Stimulated activated CD4-positive, alpha-beta T cell treated with anti-CD3 and anti-CD28 coated beads, Interleukin-12 subunit alpha, Interleukin-12 subunit beta, amount 100 ng/mL, for 4 hours (primary cell): ENCODE data around the gene TBC1D30.
A peak's percentile ranks its signal among the peaks of the same experiment; 100 is the strongest.
"Not testable (repeated sequence)": the region's sequence is repeated elsewhere in the genome, so short reads cannot be mapped to it uniquely, and the experiment has no call there.

Experiments
- DNase-seq: peaks from one replicate; pipeline ENCODE4 v3.0.0-alpha.2; 2020

TBC1D30 gene

DNA sequence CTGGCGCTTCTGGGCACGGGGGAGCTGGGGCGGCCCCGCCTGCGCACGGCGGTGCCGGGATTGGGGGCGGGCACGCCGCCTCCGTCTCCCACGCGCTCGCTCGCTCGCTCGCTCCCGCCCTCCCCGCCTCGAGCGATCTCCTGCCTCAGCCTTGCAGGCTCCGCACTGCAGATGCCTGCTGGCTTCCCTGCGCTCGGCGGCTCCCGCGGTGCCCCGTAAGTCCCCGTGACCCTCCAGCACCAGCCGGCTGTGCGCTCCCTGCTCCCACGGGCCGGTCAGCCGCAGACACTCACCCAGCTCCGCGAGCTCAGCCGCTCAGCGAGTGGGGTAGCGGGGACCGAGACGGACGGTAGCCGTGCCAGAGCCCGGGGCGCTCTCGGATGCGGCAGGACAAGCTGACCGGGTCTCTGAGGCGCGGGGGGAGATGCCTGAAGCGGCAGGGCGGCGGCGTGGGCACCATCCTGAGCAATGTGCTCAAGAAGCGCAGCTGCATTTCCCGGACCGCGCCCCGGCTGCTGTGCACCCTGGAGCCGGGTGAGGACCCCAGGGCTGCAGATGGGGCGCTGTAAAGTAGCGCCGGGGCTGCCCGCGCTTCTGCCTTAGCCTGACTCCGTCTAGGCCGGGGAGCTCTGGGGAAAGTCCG lies at the start of gene TBC1D30:
TSS of gene TBC1D30 (plus strand) at position 148 of the 643 bp plus-strand sequence. CDS start at position 381, 233 bp downstream.
- peak; percentile 25 for DNase-seq

DNA sequence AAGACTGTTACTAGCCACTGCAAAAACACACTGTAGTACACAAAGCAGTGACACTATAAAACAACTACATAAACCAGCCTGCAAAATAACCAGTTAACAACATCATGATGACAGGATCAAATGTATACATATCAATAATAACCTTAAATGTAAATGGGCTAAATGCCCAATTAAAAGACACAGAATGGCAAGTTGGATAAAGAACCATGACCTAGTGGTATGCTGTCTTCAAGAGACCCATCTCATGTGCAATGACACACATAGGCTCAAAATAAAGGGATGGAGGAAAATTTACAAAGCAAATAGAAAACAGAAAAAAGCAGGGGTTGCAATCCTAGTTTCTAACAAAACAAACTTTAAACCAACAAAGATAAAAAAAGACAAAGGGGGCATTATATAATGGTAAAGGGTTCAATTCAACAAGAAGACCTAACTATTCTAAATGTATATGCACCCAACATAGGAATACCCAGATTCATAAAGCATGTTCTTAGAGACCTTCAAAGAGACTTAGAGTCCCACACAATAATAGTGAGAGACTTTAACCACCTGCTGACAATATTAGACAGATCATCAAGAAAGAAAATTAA lies 49.2 kb upstream of the TBC1D30 start:
- not testable (repeated sequence) for DNase-seq

- no peak for DNase-seq
Measured at GRCh38 chr12:64779354-64779974, 45.0 kb upstream of the TBC1D30 start.

- no peak for DNase-seq
Measured at GRCh38 chr12:64780132-64780530, 44.3 kb upstream of the TBC1D30 start.

DNA sequence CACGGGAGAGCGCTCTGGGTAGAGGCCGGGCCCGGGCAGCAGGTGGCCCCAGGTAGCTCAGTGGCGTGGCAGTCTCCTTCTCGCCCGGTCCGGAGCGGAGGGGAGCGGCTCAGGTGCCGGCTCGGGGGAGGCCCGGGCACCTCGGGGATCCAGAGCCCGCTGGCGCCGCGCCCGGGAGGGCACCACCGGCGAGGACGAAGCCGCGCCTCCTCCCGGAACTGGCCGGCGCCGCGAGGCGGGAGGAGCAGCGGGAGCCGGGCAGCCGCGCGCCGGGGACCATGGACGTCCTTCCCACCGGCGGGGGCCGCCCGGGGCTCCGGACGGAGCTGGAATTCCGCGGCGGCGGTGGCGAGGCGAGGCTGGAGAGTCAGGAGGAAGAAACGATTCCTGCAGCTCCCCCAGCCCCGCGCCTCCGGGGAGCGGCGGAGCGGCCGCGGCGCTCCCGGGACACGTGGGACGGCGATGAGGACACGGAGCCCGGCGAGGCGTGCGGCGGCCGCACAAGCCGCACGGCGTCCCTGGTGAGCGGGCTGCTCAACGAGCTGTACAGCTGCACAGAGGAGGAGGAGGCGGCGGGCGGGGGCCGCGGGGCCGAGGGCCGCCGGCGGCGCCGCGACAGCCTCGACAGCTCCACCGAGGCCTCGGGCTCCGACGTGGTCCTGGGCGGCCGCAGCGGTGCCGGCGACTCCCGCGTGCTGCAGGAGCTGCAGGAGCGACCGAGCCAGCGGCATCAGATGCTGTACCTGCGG lies 43.7 kb upstream of the TBC1D30 start:
- peak; percentile 13 for DNase-seq

DNA sequence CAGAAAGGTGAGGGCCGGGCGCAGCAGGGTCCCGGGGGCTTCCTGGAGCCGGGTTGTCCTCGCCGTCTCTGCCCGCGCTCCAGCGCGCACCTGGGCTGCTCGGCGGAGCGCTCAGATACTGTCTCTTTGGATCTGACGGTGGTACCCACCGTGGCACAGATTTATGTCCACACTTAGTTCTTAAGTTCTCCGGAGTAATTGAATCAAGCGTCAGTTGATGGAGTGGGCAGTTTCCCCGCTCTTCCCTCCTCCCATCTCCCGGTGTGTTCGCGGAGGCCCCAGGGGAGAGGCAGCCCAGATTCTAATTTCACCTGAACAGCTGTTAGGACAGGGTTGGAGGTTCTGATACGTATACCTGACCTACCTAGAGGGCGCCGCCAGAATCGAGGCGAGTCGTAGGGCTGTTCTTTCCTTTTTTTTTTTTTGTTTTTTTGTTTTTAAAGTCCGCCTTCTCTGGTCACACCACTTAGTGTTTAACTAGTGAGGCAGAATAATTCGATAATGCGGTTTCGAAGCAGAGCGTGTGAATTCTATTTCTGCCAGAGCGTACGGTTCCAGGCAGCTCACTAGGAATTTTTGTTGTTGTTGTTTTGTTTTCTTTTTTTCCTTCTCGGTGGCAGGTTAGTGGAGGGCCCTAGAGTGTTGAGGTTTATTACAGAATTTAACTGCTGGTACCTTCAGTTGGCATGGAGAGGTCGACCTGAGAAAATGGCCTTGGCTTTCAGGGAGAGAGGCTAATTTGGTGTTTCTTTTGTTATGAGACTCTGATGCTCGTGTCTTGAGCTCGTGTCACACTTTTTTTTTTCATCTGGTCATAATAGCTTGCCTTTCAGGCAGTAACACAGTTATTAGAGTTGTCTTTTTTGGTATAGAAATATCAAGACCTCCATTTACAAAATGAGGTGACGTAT lies 42.9 kb upstream of the TBC1D30 start:
- DNase-seq = no peak

DNA sequence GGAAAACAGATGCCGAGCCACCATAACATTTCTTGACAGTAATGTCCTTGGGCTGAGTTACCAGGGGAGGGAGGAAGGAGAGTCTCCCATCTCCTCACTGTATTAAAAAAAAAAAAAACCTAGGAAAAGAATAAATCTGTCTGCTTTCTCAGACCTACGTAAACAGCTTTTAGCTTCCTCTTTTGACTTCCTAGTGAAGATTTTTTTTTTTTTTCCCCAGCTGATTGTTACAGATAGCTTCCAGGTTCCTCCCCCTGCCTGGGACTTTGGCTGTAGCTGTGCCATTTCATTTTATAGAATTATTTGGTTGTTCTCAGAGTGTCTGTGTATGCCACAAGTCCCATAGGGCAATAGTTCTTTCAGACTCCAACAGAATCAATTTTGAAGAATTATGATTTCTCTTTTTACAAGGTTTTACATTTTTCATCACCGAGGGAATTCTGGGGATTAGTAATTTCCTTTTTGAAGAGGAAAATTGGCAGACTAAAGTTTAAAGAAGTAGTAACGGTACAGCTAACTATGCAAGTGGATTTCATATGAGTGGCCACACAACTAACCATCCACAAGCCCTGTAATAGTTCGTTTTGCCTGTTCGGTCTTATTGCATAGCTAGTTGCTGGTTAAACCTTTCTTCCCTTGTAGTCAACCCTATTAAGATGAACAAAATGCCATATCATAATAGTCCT lies 42.1 kb upstream of the TBC1D30 start:
- DNase-seq = no peak

GRCh38 chr12:64785838-64786237 lies 38.6 kb upstream of the TBC1D30 start:
- no peak for DNase-seq

- DNase-seq = no peak
Measured at GRCh38 chr12:64790166-64790565, 34.3 kb upstream of the TBC1D30 start.

GRCh38 chr12:64791036-64791435 lies 33.4 kb upstream of the TBC1D30 start:
- DNase-seq = no peak

DNA sequence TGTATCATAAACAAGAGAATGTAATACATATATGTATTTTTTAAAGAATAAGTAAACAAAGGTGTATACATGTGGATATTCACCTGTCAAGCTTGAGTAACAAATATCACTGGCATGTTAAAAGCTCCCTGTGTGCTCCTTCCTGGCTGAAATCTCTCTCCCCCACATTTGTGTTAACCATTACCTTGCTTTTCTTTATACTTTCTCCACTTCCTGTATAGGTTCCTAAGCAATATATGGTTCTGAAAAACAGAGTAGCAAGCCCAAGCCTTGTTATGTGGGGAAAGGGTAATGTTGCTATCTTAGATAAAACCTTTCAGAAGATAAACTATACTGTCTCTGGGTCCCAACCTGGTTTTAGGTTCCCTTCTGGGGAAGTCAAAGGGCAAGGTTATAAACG lies 32.3 kb upstream of the TBC1D30 start:
- DNase-seq = no peak

DNA sequence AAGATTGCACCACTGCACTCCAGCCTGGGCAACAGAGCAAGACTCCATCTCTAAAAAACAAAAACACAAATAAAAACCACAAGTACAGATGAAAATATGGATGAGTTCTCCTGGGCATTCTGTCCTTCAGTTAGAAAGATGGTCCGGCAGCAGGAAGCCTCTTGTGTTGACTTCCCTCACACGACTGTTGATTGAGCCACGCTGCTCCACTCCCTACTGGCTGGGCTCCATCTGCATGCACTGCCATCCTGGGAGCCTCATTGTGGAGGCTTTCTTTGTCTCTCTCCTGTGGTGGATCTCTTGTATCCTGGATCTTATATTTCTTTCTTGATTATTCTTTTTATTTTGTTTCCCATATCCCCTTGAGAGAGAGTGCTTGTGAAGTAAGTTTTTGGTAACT lies 30.8 kb upstream of the TBC1D30 start:
- no peak for DNase-seq

DNA sequence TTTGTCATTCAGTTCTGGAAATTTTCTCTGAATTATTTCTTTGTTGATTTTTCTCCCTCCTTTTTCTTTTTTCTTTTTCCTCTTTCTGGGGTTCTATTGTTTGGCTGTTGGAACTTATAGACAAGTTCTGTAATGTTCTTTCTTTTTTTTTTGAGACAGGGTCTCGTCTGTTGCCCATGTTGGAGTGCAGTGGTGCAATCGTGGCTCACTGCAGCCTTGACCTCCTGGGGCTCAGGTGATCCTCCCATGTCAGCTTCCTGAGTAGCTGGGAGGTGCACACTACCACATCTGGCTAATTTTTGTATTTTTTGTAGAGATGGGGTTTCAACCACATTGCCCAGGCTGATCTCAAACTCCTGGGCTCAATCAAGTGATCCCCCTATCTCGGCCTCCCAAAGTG lies 30.1 kb upstream of the TBC1D30 start:
- DNase-seq = no peak

DNA sequence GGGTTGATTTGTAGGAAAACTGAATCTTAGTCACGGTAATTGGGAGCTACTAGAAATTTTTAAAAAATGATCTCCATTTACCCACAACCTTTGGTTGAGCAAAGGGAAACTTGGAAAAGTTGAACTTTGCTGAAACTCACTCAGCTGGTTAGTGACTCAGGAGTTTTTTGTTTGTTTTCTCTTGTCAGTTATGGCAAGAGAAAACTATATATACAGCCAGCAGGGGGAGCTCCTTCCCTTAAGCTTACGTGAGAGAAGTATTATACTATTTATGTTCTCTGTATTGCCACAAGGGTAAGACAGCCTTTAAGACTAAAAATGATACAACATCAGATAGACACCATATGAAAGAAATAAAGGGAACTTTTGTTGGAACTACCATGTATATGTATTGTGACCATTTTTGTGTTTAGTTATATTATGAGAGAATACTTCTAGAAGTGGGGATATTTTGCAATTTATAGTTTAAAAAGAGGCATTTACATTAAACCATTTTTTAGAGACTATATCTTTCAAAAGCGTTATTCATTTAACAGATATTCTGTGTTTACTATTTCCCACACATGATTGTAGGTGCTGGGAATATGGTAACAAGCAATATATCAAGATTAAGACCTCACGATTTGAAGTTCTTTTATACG lies 28.1 kb upstream of the TBC1D30 start:
- DNase-seq = peak; percentile 31

- no peak for DNase-seq
Measured at GRCh38 chr12:64797156-64797555, 27.3 kb upstream of the TBC1D30 start.

DNA sequence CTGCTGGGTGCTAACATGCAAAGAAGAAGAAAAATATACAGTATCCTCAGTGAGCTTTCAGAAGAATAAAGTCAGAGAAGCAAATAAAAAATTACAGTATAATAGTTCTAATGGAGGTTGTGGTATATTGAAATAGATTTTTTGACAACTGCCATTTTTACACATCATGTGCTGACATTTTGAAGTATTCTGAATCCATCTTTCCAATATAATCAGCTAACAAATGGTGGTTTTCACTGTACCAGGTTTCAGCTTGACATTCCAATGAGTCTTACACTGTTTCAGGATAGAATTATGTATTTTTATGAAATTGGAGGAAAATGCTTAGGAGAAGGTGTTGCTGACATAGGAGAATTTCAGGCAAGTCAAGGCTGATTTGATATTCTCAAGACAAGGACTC lies 26.3 kb upstream of the TBC1D30 start:
- DNase-seq = no peak

DNA sequence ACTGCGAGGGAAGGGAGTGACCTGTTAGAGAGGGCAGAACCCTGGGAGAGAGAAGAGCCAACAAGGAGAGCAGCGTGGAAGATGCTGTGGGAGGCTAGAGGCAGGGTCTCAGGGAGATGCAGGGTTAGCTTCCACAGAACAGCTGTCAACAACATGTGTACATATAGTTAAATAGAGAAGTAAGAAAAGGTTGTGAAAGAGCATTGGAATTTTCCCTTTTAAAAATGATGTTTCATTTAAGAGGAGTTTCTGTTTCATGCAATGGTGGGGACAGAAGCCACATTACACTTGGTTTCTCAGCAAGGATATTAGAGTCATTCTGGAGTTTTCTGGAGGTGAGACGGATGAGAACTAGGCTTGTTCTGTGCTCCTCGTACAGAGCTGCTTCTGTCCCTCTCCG lies 23.8 kb upstream of the TBC1D30 start:
- no peak for DNase-seq

- DNase-seq = no peak
Measured at GRCh38 chr12:64801381-64801780, 23.1 kb upstream of the TBC1D30 start.

DNA sequence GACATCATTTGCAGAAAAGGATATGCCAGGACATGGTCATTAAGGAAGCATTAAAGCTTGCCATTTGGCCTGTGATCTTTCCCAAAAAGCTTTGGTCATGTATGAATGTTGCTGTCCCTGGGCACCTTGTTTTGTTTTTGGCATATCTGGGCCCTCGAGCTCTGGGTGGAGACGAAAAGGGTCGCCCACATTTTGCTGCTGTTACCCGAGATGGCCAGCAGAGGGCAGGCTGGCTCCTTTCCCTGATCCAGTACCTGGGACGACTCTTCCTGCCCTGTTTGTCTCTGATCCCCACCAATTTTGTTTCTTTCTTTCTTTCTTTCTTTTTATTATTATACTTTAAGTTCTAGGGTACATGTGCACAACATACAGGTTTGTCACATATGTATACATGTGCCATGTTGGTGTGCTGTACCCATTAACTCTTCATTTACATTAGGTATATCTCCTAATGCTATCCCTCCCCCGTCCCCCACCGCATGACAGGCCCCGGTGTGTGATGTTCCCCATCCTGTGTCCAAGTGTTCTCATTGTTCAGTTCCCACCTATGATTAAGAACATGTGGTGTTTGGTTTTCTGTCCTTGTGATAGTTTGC lies 22.2 kb upstream of the TBC1D30 start:
- peak; percentile 47 for DNase-seq

DNA sequence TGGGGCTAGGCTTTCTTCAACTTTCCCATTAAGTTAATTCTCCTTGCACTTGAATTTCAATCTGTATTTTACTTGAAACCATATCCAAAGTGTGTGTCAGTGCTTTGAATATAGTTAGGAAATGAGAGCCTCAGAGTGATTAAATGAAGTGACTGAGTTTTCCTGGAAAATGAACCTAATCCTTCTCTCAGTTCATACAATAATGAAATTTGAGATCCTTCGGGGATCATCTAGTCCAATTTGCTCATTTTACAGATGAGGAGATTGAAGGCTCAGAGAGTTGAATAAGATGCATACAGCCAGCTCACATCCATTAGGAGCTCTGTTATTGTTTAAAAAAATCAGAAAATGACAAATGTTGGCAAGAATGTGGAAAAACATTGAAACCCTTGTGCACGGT lies 18.3 kb upstream of the TBC1D30 start:
- DNase-seq = no peak
